GM21619 (cell line): ENCODE measurements around the gene TCAF1.
"Not testable (repeated sequence)": the region's sequence is repeated elsewhere in the genome, so short reads cannot be mapped to it uniquely, and the experiment has no call there.

Experiments used
- ATAC-seq: cut with Tn5 transposase; IDR thresholded peaks from one replicate; pipeline ENCODE4 v1.9.1; 2021; ENCODE audit not compliant: unreplicated experiment

Gene TCAF1

GRCh38 chr7:143902332-143902899 lies 440 bp upstream of the TCAF1 start:
- ATAC-seq, result no peak

- ATAC-seq, result no peak
Observed at GRCh38 chr7:143901332-143901667, 676 bp downstream of the TCAF1 start.

DNA sequence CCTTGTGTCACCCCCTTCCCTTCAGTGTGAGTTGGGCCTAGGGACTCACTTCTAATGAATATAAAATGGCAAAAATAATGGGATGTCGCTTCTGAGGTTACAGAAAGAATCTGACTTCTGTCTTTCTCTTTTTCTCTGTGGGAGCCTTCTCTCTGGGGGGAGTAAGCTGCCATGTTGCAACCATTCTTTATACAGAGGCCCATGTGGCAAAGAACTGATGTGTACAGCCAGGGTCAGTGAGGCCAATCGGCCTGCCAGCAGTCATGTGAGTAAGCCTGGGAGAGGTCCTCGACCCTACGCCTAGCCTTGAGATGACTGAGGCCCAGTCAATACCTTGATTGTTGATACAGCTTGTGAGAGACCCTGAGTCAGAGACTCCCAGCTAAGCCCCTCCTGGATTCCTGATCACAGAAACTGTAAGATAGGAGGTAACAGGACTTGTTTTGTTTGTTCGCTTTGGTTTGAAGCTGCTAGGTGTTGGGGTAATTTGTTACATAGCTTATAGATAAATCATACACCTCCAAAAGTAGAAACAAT lies 1.7 kb downstream of the TCAF1 start:
- no peak for ATAC-seq

DNA sequence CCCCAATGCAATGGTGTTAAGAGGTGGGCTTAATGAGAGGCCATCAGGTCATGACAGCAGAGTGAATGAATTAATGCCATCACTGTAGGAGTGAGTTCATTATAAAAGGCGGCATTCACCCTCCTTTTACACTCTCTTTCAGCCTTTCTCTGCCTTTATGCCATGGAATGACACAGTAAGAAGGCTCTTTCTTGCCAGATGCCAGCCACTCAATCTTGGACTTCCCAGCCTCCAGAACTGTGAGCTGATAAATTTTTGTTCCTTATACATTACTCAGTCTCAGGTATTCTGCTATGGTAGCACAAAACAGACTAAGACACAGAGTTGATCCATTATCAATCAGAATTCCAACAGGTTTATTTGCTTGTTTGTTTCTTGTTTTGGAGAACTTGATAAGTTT lies 3.2 kb downstream of the TCAF1 start:
- ATAC-seq, result no peak

DNA sequence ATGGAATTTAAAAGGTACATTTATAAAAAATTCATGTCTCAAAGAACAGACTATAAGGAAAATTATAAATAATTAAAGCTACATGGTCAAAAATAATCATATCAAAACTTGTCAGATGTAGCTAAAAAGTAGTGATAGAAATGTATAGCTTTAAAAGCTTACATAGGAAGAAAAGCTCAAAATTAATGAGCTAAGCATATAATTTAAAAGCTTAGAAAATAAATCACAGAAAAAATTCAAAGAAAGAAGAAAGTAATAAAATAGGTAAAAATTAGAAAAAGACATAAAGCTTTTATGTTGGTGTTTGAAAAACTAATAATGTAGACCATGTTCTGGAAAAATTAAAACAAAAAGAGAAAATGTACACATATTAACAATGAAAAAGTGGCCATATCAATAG lies 5.3 kb downstream of the TCAF1 start:
- ATAC-seq, result no peak

DNA sequence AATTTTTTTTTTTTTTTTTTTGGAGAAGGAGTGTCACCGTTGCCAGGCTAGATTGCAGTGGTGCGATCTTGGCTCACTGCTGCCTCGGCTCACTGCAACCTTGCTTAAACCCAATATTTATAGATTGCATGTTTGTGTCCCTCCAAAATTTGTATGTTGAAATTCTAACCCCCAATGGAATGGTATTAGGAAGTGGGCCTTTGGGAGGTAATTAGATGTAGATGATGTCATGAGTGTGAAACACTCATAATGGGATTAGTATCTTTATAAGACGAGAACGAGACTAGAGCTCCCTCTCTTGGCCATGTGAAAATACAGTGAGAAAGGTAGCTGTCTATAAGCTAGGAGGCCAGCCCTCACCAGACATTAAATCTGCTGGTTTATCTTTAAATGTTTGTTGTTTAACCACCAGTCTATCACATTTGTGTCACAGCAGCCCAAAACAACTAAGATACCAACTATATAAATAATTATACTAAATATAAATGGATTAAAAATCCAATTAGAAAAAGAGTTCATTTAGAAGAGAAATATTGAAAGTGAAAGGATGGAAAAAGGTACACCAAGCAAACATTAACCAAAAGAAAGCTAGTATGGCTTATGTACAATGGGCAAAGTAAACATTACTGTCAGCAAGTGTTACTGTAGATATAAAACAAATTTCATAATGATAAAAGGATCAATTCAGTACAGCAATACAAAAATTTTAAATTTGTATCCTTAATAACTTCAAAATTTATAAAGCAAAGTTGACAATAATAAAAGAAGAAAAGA lies 9.3 kb downstream of the TCAF1 start:
- peak; percentile 99 for ATAC-seq

DNA sequence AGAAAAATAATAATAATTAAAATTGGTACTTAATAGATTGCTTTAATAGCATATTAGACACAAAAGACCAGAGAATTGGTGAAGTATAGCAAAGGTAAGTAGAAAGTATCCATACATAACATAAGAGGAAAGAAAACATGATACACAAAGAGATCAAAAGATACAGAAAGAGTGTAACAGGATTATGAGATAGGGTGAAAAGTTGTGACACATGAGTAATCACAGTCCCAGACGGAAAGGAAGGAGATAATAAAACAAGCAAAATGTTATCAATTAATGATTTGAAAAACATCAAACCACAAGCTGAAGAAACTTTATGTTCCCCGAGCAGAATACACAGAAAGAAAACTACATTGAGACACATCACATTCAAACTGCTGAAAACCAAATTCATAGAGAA lies 10.5 kb downstream of the TCAF1 start:
- ATAC-seq, result no peak

DNA sequence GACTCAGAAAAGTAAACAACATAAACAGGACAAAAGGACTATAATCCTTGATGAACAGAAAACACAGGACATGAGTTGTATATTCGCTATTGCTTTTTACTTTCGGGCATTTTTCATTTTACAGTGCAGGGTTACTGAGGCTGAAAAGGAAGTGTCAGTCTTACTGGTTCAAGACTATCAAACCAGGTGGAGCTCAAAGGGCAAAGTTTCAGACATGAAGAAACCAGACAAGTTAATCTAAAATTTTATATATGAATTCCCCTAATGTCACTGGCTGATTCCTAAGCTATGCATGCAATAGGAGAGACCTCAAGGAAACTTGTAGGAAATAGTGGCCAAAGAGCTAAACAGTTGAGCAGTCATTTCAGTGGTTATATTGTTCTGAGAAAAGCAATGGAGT lies 11.4 kb downstream of the TCAF1 start:
- no peak for ATAC-seq

- ATAC-seq, result no peak
Observed at GRCh38 chr7:143889068-143889467, 12.9 kb downstream of the TCAF1 start.

GRCh38 chr7:143886826-143887477 lies 15.0 kb downstream of the TCAF1 start:
- no peak for ATAC-seq

DNA sequence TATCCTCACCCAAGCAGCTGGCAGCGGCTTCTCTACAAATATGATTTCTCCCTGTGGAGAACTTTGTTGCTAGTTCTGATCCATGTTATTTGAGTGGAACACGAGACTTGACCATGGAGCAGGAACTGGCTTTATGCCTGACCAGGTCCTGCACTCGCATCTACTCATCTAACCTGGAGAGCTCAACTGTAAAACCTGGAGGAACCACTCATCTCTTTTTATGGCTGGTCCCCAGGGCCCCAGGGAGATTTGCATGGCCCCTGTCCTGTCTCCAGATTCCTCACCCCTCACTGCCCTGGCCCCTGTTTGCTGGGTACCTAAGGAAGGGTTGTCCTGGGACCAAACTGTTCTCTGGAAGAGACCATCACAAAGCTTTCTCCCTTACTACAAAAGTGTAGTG lies 16.0 kb downstream of the TCAF1 start:
- peak; percentile 36 for ATAC-seq

- peak; percentile 87 for ATAC-seq
Observed at GRCh38 chr7:143884969-143885559, 16.9 kb downstream of the TCAF1 start.

GRCh38 chr7:143884241-143884968 lies 17.6 kb downstream of the TCAF1 start:
- no peak for ATAC-seq

- ATAC-seq, result no peak
Observed at GRCh38 chr7:143882604-143883078, 19.3 kb downstream of the TCAF1 start.

GRCh38 chr7:143882020-143882603 lies 19.9 kb downstream of the TCAF1 start:
- ATAC-seq, result no peak

DNA sequence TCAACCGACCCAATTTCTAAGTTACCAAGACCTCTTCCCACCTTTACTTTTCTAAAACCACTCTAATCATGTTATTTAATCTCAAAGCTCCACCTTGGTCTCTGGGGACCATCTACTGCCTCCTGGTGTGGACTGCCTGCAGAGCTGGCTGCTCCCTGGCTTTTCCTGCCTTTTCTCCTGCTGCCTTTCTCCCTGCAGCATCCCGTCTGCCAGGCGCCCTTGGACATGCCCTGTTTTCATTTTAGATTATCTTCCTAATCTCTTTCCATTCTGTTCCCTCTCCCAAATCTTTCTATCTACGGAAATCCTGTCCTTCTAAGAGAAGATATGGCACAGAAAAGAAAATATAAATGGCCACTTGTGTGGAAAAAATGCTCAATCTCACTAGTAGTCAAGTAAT lies 23.1 kb downstream of the TCAF1 start:
- no peak for ATAC-seq

DNA sequence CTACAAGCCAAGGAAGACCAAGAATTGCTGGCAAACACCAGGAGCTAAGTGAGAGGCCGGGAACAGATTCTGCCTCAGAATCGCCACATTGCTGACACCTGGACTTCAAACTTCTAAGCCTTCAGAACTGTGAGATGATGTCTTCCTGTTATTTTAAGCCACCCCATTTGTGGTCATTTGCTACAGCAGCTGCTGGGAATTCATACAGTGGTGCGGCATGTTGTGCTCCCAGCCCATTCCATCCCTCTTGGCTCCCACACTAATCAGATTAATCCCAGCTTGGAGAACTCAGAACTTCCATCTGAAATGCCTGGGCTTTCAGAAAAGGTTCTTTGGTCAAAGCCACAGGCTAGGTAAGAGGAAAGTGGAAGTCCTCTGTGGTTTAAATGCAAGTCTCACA lies 24.9 kb downstream of the TCAF1 start:
- no peak for ATAC-seq

- ATAC-seq, result no peak
Observed at GRCh38 chr7:143876218-143876617, 25.8 kb downstream of the TCAF1 start.

DNA sequence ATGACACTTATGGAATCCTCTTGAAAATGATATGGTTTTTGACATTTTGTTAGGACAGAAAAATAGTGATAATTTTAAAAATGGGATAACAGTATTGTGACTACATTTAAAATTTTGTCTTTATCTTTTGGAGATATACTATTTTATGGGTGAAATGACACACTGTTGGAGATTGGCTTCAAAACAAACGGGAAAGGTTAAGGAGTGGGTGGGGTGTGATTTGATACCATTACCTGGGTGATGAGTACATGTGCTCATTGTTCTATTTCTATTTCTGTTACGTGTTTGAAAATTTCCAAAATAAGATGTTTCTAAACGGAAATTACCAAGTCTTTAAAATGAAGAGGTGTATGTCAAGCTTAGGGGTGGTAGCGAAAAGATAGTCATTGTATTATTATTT lies 28.7 kb downstream of the TCAF1 start:
- ATAC-seq, result not testable (repeated sequence)

- ATAC-seq, result not testable (repeated sequence)
Observed at GRCh38 chr7:143871534-143871933, 30.4 kb downstream of the TCAF1 start.

- ATAC-seq, result not testable (repeated sequence)
Observed at GRCh38 chr7:143857994-143858393, 44.0 kb downstream of the TCAF1 start.
